RWPE2 (cell line): ENCODE data around the gene C1QTNF1.

Source experiments
- ATAC-seq: fragments of 200-7000 bp; cut with Tn5 transposase; 3 replicates; pipeline ENCODE4 v1.9.1; 2021; ENCODE audit warnings: low read depth
- DNase-seq: peaks from one replicate; pipeline ENCODE4 v3.0.0-alpha.2; 2020; ENCODE audit warnings: low spot score
- H3K27ac ChIP-seq: fragments of 450-650 bp; 2 replicates; pipeline ENCODE4 v1.5.1; 2017; ENCODE audit warnings: mild to moderate bottlenecking; ENCODE audit not compliant: poor library complexity, severe bottlenecking
- H3K27me3 ChIP-seq: fragments of 250-450 bp; sonication (Bioruptor Pico); 2 replicates; pipeline ENCODE4 v1.5.1; 2021; ENCODE audit warnings: mild to moderate bottlenecking, moderate library complexity; ENCODE audit not compliant: insufficient read depth, poor library complexity, severe bottlenecking
- H3K36me3 ChIP-seq: fragments of 250-450 bp; sonication (Bioruptor Pico); 2 replicates; pipeline ENCODE4 v1.5.1; 2020; ENCODE audit warnings: low read depth, mild to moderate bottlenecking, moderate library complexity
- H3K4me1 ChIP-seq: fragments of 250-450 bp; sonication (Bioruptor Pico); 2 replicates; pipeline ENCODE4 v1.5.1; 2021; ENCODE audit warnings: mild to moderate bottlenecking, moderate library complexity; ENCODE audit not compliant: insufficient read depth, poor library complexity, severe bottlenecking
- H3K4me3 ChIP-seq: fragments of 250-450 bp; sonication (Bioruptor Pico); 2 replicates; pipeline ENCODE4 v1.5.1; 2021; ENCODE audit warnings: mild to moderate bottlenecking, moderate library complexity; ENCODE audit not compliant: severe bottlenecking
- H3K9me3 ChIP-seq: fragments of 250-450 bp; sonication (Bioruptor Pico); 2 replicates; pipeline ENCODE4 v1.5.1; 2021; ENCODE audit warnings: mild to moderate bottlenecking, moderate library complexity; ENCODE audit not compliant: severe bottlenecking
- TF ChIP-seq, protein P1 (sequence below): fragments of 450-650 bp; IDR thresholded peaks from one replicate; pipeline ENCODE4 v1.5.1; 2017; ENCODE audit warnings: mild to moderate bottlenecking, moderate library complexity; ENCODE audit not compliant: poor library complexity, severe bottlenecking

The C1QTNF1 gene

GRCh38 chr17:79050551-79050950 lies 26.6 kb downstream of the C1QTNF1 start:
- Histone ChIP-seq H3K9me3 (no peaks in the 10 kb centered on the region), H3K27me3 (no peaks in the 10 kb centered on the region), H3K4me3 (no peak overlapping the region), H3K4me1 (no peaks in the 10 kb centered on the region), H3K36me3 (no peaks in the 10 kb centered on the region), H3K27ac (no peak overlapping the region)
- no peak for ATAC-seq
- DNase-seq: no peak
- TF ChIP-seq, protein P1, sequence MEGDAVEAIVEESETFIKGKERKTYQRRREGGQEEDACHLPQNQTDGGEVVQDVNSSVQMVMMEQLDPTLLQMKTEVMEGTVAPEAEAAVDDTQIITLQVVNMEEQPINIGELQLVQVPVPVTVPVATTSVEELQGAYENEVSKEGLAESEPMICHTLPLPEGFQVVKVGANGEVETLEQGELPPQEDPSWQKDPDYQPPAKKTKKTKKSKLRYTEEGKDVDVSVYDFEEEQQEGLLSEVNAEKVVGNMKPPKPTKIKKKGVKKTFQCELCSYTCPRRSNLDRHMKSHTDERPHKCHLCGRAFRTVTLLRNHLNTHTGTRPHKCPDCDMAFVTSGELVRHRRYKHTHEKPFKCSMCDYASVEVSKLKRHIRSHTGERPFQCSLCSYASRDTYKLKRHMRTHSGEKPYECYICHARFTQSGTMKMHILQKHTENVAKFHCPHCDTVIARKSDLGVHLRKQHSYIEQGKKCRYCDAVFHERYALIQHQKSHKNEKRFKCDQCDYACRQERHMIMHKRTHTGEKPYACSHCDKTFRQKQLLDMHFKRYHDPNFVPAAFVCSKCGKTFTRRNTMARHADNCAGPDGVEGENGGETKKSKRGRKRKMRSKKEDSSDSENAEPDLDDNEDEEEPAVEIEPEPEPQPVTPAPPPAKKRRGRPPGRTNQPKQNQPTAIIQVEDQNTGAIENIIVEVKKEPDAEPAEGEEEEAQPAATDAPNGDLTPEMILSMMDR: no peak

GRCh38 chr17:79051306-79051705 lies 27.3 kb downstream of the C1QTNF1 start:
- H3K36me3 ChIP-seq: no peaks in the 10 kb centered on the region
- H3K4me1 ChIP-seq: no peaks in the 10 kb centered on the region

DNA sequence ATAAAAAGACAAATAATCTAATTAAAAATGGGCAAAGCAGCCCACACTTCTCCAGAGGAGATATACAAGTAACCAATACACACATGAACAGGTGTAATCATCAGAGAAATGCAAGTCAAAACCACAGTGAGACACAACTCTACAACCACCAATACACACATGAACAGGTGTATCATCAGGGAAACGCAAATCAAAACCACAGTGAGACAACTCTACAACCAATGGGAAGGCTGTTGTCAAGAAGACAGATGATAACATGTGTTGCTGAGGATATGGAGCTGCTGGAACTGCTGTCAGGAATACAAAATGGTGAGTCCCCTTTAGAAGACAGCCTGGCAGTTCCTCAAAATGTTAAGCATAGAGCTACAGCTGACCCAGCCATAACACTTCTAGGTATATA lies 28.2 kb downstream of the C1QTNF1 start:
- H3K4me3 ChIP-seq: no peak overlapping the region
- no peaks in the 10 kb centered on the region for H3K4me1 ChIP-seq
- ATAC-seq (no peak), DNase-seq (no peak)
- TF ChIP-seq, protein P1: no peak
- no peaks in the 10 kb centered on the region for H3K9me3 ChIP-seq
- H3K27ac ChIP-seq: no peak overlapping the region
- H3K27me3 ChIP-seq: no peaks in the 10 kb centered on the region
- H3K36me3 ChIP-seq: no peaks in the 10 kb centered on the region

More at GRCh38 chr17:79051306-79051705, 27.3 kb downstream of the C1QTNF1 start:
- no peak for ATAC-seq
- TF ChIP-seq, protein P1: no peak
- Histone ChIP-seq H3K27ac (no peak overlapping the region), H3K27me3 (no peaks in the 10 kb centered on the region), H3K4me3 (no peak overlapping the region), H3K9me3 (no peaks in the 10 kb centered on the region)
- DNase-seq: no peak

- DNase-seq: no peak
- TF ChIP-seq, protein P1: no peak
- Histone ChIP-seq H3K9me3 (no peaks in the 10 kb centered on the region), H3K27me3 (no peaks in the 10 kb centered on the region), H3K36me3 (no peaks in the 10 kb centered on the region), H3K27ac (no peak overlapping the region), H3K4me1 (no peaks in the 10 kb centered on the region), H3K4me3 (no peak overlapping the region)
- ATAC-seq: no peak
These were observed 29.4 kb downstream of the C1QTNF1 start for GRCh38 chr17:79053251-79053925.

GRCh38 chr17:79054200-79054960 lies 30.4 kb downstream of the C1QTNF1 start:
- no peak for DNase-seq
- Histone ChIP-seq H3K36me3 (no peaks in the 10 kb centered on the region), H3K4me3 (no peak overlapping the region), H3K9me3 (no peaks in the 10 kb centered on the region), H3K27ac (no peak overlapping the region), H3K27me3 (no peaks in the 10 kb centered on the region), H3K4me1 (no peaks in the 10 kb centered on the region)
- ATAC-seq: no peak
- TF ChIP-seq, protein P1: no peak
